ENCODE data around the gene SNRK.
A peak's percentile ranks its signal among the peaks of the same experiment; 100 is the strongest.

The SNRK gene

DNA sequence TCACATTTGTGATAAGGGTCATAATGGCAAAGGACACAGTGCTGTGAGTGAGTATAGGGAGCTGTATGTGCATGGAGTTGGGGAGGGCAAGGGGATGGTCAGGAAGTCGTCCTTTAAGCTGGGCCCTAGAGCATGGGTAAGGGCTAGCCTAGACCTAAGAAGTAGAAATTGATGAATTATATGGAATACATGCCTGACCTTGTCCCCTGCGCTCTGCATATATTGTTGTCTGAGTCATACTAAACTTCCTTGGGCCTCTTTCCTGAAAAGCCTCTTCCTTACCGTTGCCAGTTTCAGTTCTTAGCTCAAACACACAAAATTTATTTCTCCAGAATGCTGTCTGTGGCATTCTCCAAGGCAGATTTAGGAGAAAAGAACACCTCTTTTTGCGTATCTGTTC, 4.6 kb downstream of the SNRK start:
- H3K4me2 ChIP-seq (ENCODE audit: low read length), result peak overlapping the region; percentile 7
- no peaks in the 10 kb centered on the region for H3K9me3 ChIP-seq (ENCODE audit: control insufficient read depth, low read length)
- peak overlapping the region; percentile 15 for H3K27ac ChIP-seq
- no peaks in the 10 kb centered on the region for H3K27me3 ChIP-seq (ENCODE audit: control insufficient read depth, insufficient read depth, low read length)
- peaks cover 19% of the 10 kb centered on the region for H3K4me1 ChIP-seq
- no peaks in the 10 kb centered on the region for H3K36me3 ChIP-seq (ENCODE audit: control insufficient read depth, insufficient read depth, low read length)
- H3K79me2 ChIP-seq, result peaks cover 69% of the 10 kb centered on the region
- TF ChIP-seq, protein P1, sequence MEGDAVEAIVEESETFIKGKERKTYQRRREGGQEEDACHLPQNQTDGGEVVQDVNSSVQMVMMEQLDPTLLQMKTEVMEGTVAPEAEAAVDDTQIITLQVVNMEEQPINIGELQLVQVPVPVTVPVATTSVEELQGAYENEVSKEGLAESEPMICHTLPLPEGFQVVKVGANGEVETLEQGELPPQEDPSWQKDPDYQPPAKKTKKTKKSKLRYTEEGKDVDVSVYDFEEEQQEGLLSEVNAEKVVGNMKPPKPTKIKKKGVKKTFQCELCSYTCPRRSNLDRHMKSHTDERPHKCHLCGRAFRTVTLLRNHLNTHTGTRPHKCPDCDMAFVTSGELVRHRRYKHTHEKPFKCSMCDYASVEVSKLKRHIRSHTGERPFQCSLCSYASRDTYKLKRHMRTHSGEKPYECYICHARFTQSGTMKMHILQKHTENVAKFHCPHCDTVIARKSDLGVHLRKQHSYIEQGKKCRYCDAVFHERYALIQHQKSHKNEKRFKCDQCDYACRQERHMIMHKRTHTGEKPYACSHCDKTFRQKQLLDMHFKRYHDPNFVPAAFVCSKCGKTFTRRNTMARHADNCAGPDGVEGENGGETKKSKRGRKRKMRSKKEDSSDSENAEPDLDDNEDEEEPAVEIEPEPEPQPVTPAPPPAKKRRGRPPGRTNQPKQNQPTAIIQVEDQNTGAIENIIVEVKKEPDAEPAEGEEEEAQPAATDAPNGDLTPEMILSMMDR (IDR thresholded peaks at IDR 0.05), result no peak
- no peak overlapping the region for H3K9ac ChIP-seq
- H2AFZ ChIP-seq, result no peak overlapping the region
- no peak overlapping the region for H3K4me3 ChIP-seq (ENCODE audit: low read depth, low read length)

- Histone ChIP-seq H3K27me3 (ENCODE audit: control insufficient read depth, insufficient read depth, low read length) (no peaks in the 10 kb centered on the region), H3K4me2 (ENCODE audit: low read length) (peak overlapping the region; percentile 7), H3K36me3 (ENCODE audit: control insufficient read depth, insufficient read depth, low read length) (no peaks in the 10 kb centered on the region), H3K9ac (no peak overlapping the region), H3K27ac (no peak overlapping the region), H3K79me2 (peaks cover 72% of the 10 kb centered on the region), H2AFZ (no peak overlapping the region), H3K4me1 (peaks cover 19% of the 10 kb centered on the region), H3K9me3 (ENCODE audit: control insufficient read depth, low read length) (no peaks in the 10 kb centered on the region), H3K4me3 (ENCODE audit: low read depth, low read length) (no peak overlapping the region)
- TF ChIP-seq, protein P1 (IDR thresholded peaks at IDR 0.05), result no peak
These were observed 5.2 kb downstream of the SNRK start for GRCh38 chr3:43291546-43291945.

DNA sequence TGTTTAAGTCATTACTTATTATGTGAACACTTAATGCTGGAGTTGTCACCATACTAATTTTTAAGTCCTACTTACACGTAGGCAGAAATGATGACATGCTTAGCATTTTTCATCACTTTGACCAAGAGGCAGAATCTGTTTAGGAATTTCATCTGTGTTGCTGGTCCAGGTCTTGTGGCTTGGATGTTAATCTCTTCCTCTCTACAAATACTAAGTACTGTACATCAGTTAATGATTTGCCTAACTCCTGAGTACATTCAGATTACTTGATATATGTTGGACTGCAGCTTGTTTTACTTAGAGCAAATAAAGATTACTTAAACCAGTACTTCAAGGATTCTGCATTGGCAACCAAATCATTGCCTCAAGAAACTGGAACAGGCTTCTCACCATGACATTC, 8.6 kb downstream of the SNRK start:
- no peak overlapping the region for H3K27ac ChIP-seq

GRCh38 chr3:43296565-43296964, 10.2 kb downstream of the SNRK start:
- no peak overlapping the region for H3K4me3 ChIP-seq (ENCODE audit: low read depth, low read length)

More for the DNA sequence above, 8.6 kb downstream of the SNRK start:
- Histone ChIP-seq H3K9ac (no peak overlapping the region), H3K36me3 (ENCODE audit: control insufficient read depth, insufficient read depth, low read length) (no peaks in the 10 kb centered on the region), H3K4me1 (peaks cover 16% of the 10 kb centered on the region), H3K79me2 (peaks cover 65% of the 10 kb centered on the region), H3K9me3 (ENCODE audit: control insufficient read depth, low read length) (no peaks in the 10 kb centered on the region), H3K4me2 (ENCODE audit: low read length) (no peak overlapping the region), H3K27me3 (ENCODE audit: control insufficient read depth, insufficient read depth, low read length) (no peaks in the 10 kb centered on the region), H2AFZ (no peak overlapping the region), H3K4me3 (ENCODE audit: low read depth, low read length) (no peak overlapping the region)
- TF ChIP-seq, protein P1 (IDR thresholded peaks at IDR 0.05), result no peak

DNA sequence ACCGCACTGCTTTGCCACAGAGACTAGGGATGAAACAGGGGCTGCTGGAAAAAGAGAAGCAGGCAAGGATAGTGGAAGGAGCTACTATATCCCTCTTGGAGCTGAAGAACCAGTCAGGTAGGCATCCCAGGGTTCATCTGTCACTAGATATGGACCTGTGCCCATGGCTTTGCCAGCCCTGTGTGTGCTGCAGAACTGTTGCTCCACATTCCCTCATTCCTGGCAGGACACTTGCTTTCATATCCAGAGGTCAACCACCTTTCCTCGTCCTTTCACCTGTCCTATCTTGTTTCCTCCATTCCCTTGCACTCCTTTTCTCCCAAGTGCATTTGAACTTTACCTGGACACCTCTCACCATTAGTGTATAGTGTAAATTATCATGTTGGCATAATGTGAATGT, 12.0 kb downstream of the SNRK start:
- no peak overlapping the region for H3K4me3 ChIP-seq (ENCODE audit: low read depth, low read length)
- H3K9me3 ChIP-seq (ENCODE audit: control insufficient read depth, low read length), result no peaks in the 10 kb centered on the region
- TF ChIP-seq, protein P1 (IDR thresholded peaks at IDR 0.05), result no peak
- no peaks in the 10 kb centered on the region for H3K36me3 ChIP-seq (ENCODE audit: control insufficient read depth, insufficient read depth, low read length)
- H3K4me2 ChIP-seq (ENCODE audit: low read length), result peak overlapping the region; percentile 24
- no peak overlapping the region for H3K27ac ChIP-seq
- no peak overlapping the region for H2AFZ ChIP-seq
- peaks cover 16% of the 10 kb centered on the region for H3K4me1 ChIP-seq
- H3K79me2 ChIP-seq, result peaks cover 44% of the 10 kb centered on the region
- no peaks in the 10 kb centered on the region for H3K27me3 ChIP-seq (ENCODE audit: control insufficient read depth, insufficient read depth, low read length)
- no peak overlapping the region for H3K9ac ChIP-seq

More at GRCh38 chr3:43296565-43296964, 10.2 kb downstream of the SNRK start:
- Histone ChIP-seq H3K9me3 (ENCODE audit: control insufficient read depth, low read length) (no peaks in the 10 kb centered on the region), H3K4me1 (peaks cover 16% of the 10 kb centered on the region), H3K27ac (no peak overlapping the region), H3K9ac (no peak overlapping the region), H3K79me2 (peaks cover 52% of the 10 kb centered on the region), H2AFZ (no peak overlapping the region), H3K4me2 (ENCODE audit: low read length) (no peak overlapping the region), H3K36me3 (ENCODE audit: control insufficient read depth, insufficient read depth, low read length) (no peaks in the 10 kb centered on the region), H3K27me3 (ENCODE audit: control insufficient read depth, insufficient read depth, low read length) (no peaks in the 10 kb centered on the region)
- TF ChIP-seq, protein P1 (IDR thresholded peaks at IDR 0.05), result no peak

Measured in parathyroid adenoma (tissue), 2 donors.